ENCODE measurements around the gene SREK1IP1.
"Not testable (repeated sequence)": the region's sequence is repeated elsewhere in the genome, so short reads cannot be mapped to it uniquely, and the experiment has no call there.

The SREK1IP1 gene

GRCh38 chr5:64742821-64743220 lies 25.7 kb downstream of the SREK1IP1 start:
- no peak overlapping the region for H3K27ac ChIP-seq
- POLR2A ChIA-PET (ENCODE audit: low non-redundant PET): no interaction called here
- TF ChIP-seq CTCF (conservative IDR thresholded peaks at IDR 0.05; ENCODE audit: low read depth): no peak
- CTCF ChIA-PET: no interaction called here
- DNase-seq (ENCODE audit: low spot score): no peak

GRCh38 chr5:64742411-64742810 lies 26.1 kb downstream of the SREK1IP1 start:
- H3K27ac ChIP-seq: no peak overlapping the region
- no peak for TF ChIP-seq CTCF (conservative IDR thresholded peaks at IDR 0.05; ENCODE audit: low read depth)
- DNase-seq (ENCODE audit: low spot score): no peak
- POLR2A ChIA-PET (ENCODE audit: low non-redundant PET): no interaction called here
- CTCF ChIA-PET: no interaction called here

GRCh38 chr5:64727150-64727549 lies 41.3 kb downstream of the SREK1IP1 start:
- CTCF ChIA-PET: no interaction called here
- no peak for TF ChIP-seq CTCF (conservative IDR thresholded peaks at IDR 0.05; ENCODE audit: low read depth)
- no peak overlapping the region for H3K27ac ChIP-seq
- no peak for DNase-seq (ENCODE audit: low spot score)
- POLR2A ChIA-PET (ENCODE audit: low non-redundant PET): no interaction called here

GRCh38 chr5:64722588-64722987 lies 45.9 kb downstream of the SREK1IP1 start:
- no peak for TF ChIP-seq CTCF (conservative IDR thresholded peaks at IDR 0.05; ENCODE audit: low read depth)
- ChIA-PET CTCF (interaction anchor here (0.6 kb wide), 1 partner anchor 1783 kb away, joined by 4 read pairs; no protein-coding TSS in a partner anchor), POLR2A (ENCODE audit: low non-redundant PET) (no interaction called here)
- no peak overlapping the region for H3K27ac ChIP-seq
- no peak for DNase-seq (ENCODE audit: low spot score)

GRCh38 chr5:64714495-64714894 lies 54.0 kb downstream of the SREK1IP1 start:
- peak overlapping the region; percentile 81 for H3K27ac ChIP-seq
- CTCF ChIA-PET; POLR2A ChIA-PET (ENCODE audit: low non-redundant PET); DNase-seq (ENCODE audit: low spot score): not testable (repeated sequence)

- TF ChIP-seq CTCF (conservative IDR thresholded peaks at IDR 0.05; ENCODE audit: low read depth): no peak
- ChIA-PET CTCF (interaction anchor here (0.6 to 1.4 kb wide), 3 partner anchors 8 to 90 kb away, joined by 3 to 4 read pairs (median 4); no protein-coding TSS in a partner anchor), POLR2A (ENCODE audit: low non-redundant PET) (no interaction called here)
- no peak for DNase-seq (ENCODE audit: low spot score)
- no peak overlapping the region for H3K27ac ChIP-seq
These were observed 61.3 kb downstream of the SREK1IP1 start for GRCh38 chr5:64707191-64707590.

- H3K27ac ChIP-seq; DNase-seq (ENCODE audit: low spot score); POLR2A ChIA-PET (ENCODE audit: low non-redundant PET): not testable (repeated sequence)
- CTCF ChIA-PET: interaction anchor here (1.4 kb wide), 1 partner anchor 12 kb away, joined by 4 read pairs; no protein-coding TSS in a partner anchor
These were observed 62.4 kb downstream of the SREK1IP1 start for GRCh38 chr5:64706074-64706473.

GRCh38 chr5:64700765-64701164 lies 67.7 kb downstream of the SREK1IP1 start:
- no peak for TF ChIP-seq CTCF (conservative IDR thresholded peaks at IDR 0.05; ENCODE audit: low read depth)
- no peak overlapping the region for H3K27ac ChIP-seq
- CTCF ChIA-PET: no interaction called here
- POLR2A ChIA-PET (ENCODE audit: low non-redundant PET): no interaction called here
- no peak for DNase-seq (ENCODE audit: low spot score)

GRCh38 chr5:64696414-64696813 lies 72.1 kb downstream of the SREK1IP1 start:
- POLR2A ChIA-PET (ENCODE audit: low non-redundant PET); H3K27ac ChIP-seq; DNase-seq (ENCODE audit: low spot score): not testable (repeated sequence)
- CTCF ChIA-PET: interaction anchor here (0.6 kb wide), 1 partner anchor 37 kb away, joined by 3 read pairs; no protein-coding TSS in a partner anchor

Measured in RWPE1 (cell line).